Astrocyte (in vitro differentiated cells and primary cell): ENCODE data around the gene C2CD4A. TPM values are rescaled to one million over a fixed set of nuclear protein-coding genes. Genes with fewer than 3 reads are reported as not detected.
A peak's percentile ranks its signal among the peaks of the same experiment; 100 is the strongest.

ENCODE experiments used
- DNase-seq: peaks from one replicate; pipeline ENCODE4 v3.0.0-alpha.2; 2010; ENCODE audit warnings: low read depth
- FAIRE-seq: peaks from 2 replicates; lab custom pipeline; 2011; peaks lifted over from hg19 to GRCh38; lab: Jason Lieb, UNC
- H2AFZ ChIP-seq: 2 replicates; pipeline ENCODE4 v1.6.0; 2012; ENCODE audit warnings: low read depth, low read length, inconsistent platforms
- H3K27ac ChIP-seq: 2 replicates; pipeline ENCODE4 v1.5.1; 2011; ENCODE audit warnings: low read depth, low read length, inconsistent platforms
- H3K27me3 ChIP-seq: 2 replicates; pipeline ENCODE4 v1.6.0; 2011; ENCODE audit warnings: low read length, inconsistent platforms; ENCODE audit not compliant: insufficient read depth
- H3K36me3 ChIP-seq: 2 replicates; pipeline ENCODE4 v1.5.1; 2011; ENCODE audit warnings: low read length, inconsistent platforms; ENCODE audit not compliant: insufficient read depth
- H3K4me1 ChIP-seq: 2 replicates; pipeline ENCODE4 v1.5.1; 2011; ENCODE audit warnings: low read length, inconsistent platforms; ENCODE audit not compliant: insufficient read depth
- H3K4me2 ChIP-seq: 2 replicates; pipeline ENCODE4 v1.6.0; 2012; ENCODE audit warnings: low read length, inconsistent platforms
- H3K4me3 ChIP-seq: 2 replicates; pipeline ENCODE4 v1.5.1; 2011; ENCODE audit warnings: low read depth, mild to moderate bottlenecking, low read length, inconsistent platforms; ENCODE audit not compliant: insufficient read depth
- H3K79me2 ChIP-seq: 2 replicates; pipeline ENCODE4 v1.6.0; 2012; ENCODE audit warnings: mild to moderate bottlenecking, low read length, inconsistent platforms; ENCODE audit not compliant: insufficient read depth
- H3K9ac ChIP-seq: 2 replicates; pipeline ENCODE4 v1.6.0; 2012; ENCODE audit warnings: mild to moderate bottlenecking, low read length, inconsistent platforms
- H3K9me3 ChIP-seq: 2 replicates; pipeline ENCODE4 v1.5.1; 2012; ENCODE audit warnings: low read depth, mild to moderate bottlenecking, low read length, inconsistent platforms; ENCODE audit not compliant: insufficient read depth
- H4K20me1 ChIP-seq: 2 replicates; pipeline ENCODE4 v1.6.0; 2012; ENCODE audit warnings: low read length, inconsistent platforms; ENCODE audit not compliant: insufficient read depth
- H3K27ac Mint-ChIP-seq: one replicate; pipeline ENCODE4 v1.8.0; 2021; ENCODE audit warnings: mild to moderate bottlenecking, mixed read lengths; ENCODE audit not compliant: unreplicated experiment
- H3K27me3 Mint-ChIP-seq: one replicate; pipeline ENCODE4 v1.8.0; 2021; ENCODE audit warnings: low read depth, mixed read lengths; ENCODE audit not compliant: unreplicated experiment
- H3K36me3 Mint-ChIP-seq: one replicate; pipeline ENCODE4 v1.8.0; 2021; ENCODE audit warnings: low read depth, mixed read lengths; ENCODE audit not compliant: unreplicated experiment
- H3K4me1 Mint-ChIP-seq: one replicate; pipeline ENCODE4 v1.8.0; 2021; ENCODE audit warnings: low read depth, mixed read lengths; ENCODE audit not compliant: unreplicated experiment
- H3K4me3 Mint-ChIP-seq: one replicate; pipeline ENCODE4 v1.8.0; 2021; ENCODE audit warnings: mild to moderate bottlenecking, moderate library complexity, mixed read lengths; ENCODE audit not compliant: unreplicated experiment
- H3K9me3 Mint-ChIP-seq: one replicate; pipeline ENCODE4 v1.8.0; 2021; ENCODE audit warnings: mild to moderate bottlenecking, mixed read lengths; ENCODE audit not compliant: unreplicated experiment
- EZH2 ChIP-seq: IDR thresholded peaks from 2 replicates; pipeline ENCODE4 v1.6.1; 2012; ENCODE audit warnings: mild to moderate bottlenecking, low read length, inconsistent platforms; ENCODE audit not compliant: insufficient read depth
- total RNA-seq: library from RNA; stranded (reverse); gene quantifications from 2 replicates; pipeline ENCODE4 v1.2.1, GENCODE V29; 2021
- TF ChIP-seq, protein P1 (sequence below): IDR thresholded peaks from 2 replicates; pipeline ENCODE4 v1.5.1; 2011; ENCODE audit warnings: low read depth, mild to moderate bottlenecking, inconsistent platforms, low read length, moderate library complexity; ENCODE audit not compliant: insufficient read depth

Gene C2CD4A
- total RNA-seq, 1 donor from 2014 or later = not detected

DNA sequence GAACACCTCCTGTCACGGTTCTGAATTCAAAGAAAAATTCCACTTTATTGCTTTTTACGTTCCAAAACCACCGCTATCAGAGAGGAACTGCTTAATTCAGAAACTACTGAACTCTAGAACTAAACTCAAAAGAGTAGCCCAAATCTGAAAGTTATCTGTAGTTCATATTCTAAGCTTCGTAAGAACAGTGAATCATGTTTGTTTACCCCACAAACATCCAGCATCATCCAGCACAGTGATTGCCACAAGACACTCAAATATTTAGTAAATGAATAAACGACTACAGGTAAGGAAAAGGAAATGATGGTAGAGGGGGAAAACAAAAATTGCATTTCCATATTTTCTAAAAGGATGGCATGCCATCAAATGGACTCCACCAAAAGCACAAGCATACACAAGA, 38.9 kb upstream of the C2CD4A start:
- Mint-ChIP-seq H3K27ac (no peak overlapping the region), H3K9me3 (no peaks in the 10 kb centered on the region)

DNA sequence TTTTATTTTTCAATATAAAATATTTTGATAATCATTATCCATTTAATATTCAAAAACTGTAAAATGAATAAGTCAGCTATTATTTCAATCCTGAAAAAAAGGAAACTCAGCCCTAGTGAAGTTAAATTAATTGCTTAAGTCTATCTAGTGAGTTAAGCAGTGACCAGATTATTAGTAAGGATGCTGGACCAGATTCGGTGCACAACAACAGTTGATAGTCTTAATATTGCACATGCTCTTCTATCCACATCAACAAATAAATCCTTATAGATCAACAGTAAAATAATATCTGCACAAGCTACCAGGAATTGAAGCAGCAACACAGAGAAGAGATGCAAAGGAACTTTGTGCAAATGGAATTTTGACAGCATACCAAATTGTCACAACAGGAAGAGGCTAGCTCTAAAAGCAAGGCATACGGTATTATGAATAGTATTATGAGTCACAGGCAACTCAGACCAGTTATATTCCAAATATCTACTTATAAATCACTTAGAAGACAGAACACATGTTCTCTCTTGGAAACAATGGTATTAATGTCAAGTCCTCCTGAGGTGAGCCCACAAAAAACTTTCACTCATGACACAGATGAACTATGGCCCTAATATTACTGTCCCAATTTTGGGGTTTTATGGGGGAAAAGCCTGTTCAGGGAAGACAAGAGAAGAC, 31.4 kb upstream of the C2CD4A start:
- peaks cover 6% of the 10 kb centered on the region for H3K36me3 Mint-ChIP-seq
- H3K27ac Mint-ChIP-seq = no peak overlapping the region
- peak; percentile 75 for DNase-seq
- Histone ChIP-seq H3K27me3 (no peaks in the 10 kb centered on the region), H3K79me2 (no peaks in the 10 kb centered on the region), H3K36me3 (no peaks in the 10 kb centered on the region), H3K9me3 (no peaks in the 10 kb centered on the region), H2AFZ (peak overlapping the region; percentile 58), H3K4me1 (peaks cover 9% of the 10 kb centered on the region), H3K9ac (peak overlapping the region; percentile 36), H3K4me3 (no peak overlapping the region), H4K20me1 (no peaks in the 10 kb centered on the region), H3K4me2 (peak overlapping the region; percentile 73), H3K27ac (peak overlapping the region; percentile 49)
- H3K4me3 Mint-ChIP-seq = no peak overlapping the region
- H3K27me3 Mint-ChIP-seq = no peaks in the 10 kb centered on the region
- H3K4me1 Mint-ChIP-seq = peaks cover 8% of the 10 kb centered on the region
- FAIRE-seq = peak; percentile 55
- TF ChIP-seq, protein P1, sequence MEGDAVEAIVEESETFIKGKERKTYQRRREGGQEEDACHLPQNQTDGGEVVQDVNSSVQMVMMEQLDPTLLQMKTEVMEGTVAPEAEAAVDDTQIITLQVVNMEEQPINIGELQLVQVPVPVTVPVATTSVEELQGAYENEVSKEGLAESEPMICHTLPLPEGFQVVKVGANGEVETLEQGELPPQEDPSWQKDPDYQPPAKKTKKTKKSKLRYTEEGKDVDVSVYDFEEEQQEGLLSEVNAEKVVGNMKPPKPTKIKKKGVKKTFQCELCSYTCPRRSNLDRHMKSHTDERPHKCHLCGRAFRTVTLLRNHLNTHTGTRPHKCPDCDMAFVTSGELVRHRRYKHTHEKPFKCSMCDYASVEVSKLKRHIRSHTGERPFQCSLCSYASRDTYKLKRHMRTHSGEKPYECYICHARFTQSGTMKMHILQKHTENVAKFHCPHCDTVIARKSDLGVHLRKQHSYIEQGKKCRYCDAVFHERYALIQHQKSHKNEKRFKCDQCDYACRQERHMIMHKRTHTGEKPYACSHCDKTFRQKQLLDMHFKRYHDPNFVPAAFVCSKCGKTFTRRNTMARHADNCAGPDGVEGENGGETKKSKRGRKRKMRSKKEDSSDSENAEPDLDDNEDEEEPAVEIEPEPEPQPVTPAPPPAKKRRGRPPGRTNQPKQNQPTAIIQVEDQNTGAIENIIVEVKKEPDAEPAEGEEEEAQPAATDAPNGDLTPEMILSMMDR = no peak
- no peak for TF ChIP-seq EZH2
- H3K9me3 Mint-ChIP-seq = peaks cover 4% of the 10 kb centered on the region

More for the DNA sequence above, 38.9 kb upstream of the C2CD4A start:
- H3K4me3 ChIP-seq = no peak overlapping the region
- TF ChIP-seq EZH2 = no peak
- TF ChIP-seq, protein P1 = no peak
- no peak for FAIRE-seq
- Mint-ChIP-seq H3K27me3 (no peaks in the 10 kb centered on the region), H3K4me1 (no peaks in the 10 kb centered on the region), H3K4me3 (no peak overlapping the region), H3K36me3 (peaks cover 3% of the 10 kb centered on the region)
- H3K9me3 ChIP-seq = no peaks in the 10 kb centered on the region
- no peaks in the 10 kb centered on the region for H3K4me1 ChIP-seq
- H3K27ac ChIP-seq = no peak overlapping the region
- DNase-seq = no peak
- no peaks in the 10 kb centered on the region for H3K36me3 ChIP-seq
- no peaks in the 10 kb centered on the region for H3K79me2 ChIP-seq
- H2AFZ ChIP-seq = no peak overlapping the region
- H3K9ac ChIP-seq = no peak overlapping the region
- no peak overlapping the region for H3K4me2 ChIP-seq
- no peaks in the 10 kb centered on the region for H3K27me3 ChIP-seq
- no peaks in the 10 kb centered on the region for H4K20me1 ChIP-seq

DNA sequence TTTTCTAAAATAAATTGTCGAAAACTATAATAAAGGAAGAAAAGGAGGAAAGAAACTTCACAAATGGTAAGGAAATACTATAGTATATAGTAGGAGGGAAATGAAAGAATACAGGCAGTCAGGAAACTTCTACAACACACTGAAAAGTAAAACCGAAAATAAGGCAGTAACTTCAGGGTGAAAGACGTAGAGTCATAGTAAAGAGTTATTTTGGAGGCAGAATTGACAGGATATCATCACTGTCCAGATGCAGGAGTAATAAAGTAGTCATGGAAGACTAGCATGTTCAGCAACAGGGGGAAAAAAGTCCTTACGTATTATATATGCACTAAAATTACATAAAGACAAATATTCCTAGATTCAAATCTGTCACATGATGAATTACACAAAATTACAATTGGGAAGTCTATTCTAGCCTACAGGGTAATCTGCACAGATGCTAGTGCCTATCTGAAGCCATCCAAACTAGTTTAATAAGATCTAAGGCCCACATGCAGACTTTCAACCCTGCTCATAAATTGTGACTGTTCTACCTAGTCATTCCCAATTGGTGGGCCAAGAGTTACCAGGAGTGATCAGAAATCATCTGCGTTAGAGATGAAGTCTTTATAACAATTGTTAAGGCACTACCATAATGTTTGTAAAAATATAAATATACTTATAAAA, 20.6 kb upstream of the C2CD4A start:
- H3K9ac ChIP-seq = no peak overlapping the region
- no peak for FAIRE-seq
- no peak overlapping the region for H3K27ac ChIP-seq
- H2AFZ ChIP-seq = no peak overlapping the region
- Mint-ChIP-seq H3K27ac (no peak overlapping the region), H3K4me3 (no peak overlapping the region), H3K9me3 (no peaks in the 10 kb centered on the region), H3K27me3 (no peaks in the 10 kb centered on the region), H3K36me3 (no peaks in the 10 kb centered on the region), H3K4me1 (peaks cover 2% of the 10 kb centered on the region)
- DNase-seq = no peak
- H4K20me1 ChIP-seq = peaks cover 20% of the 10 kb centered on the region
- H3K9me3 ChIP-seq = no peaks in the 10 kb centered on the region
- peaks cover 26% of the 10 kb centered on the region for H3K79me2 ChIP-seq
- TF ChIP-seq EZH2 = no peak
- H3K4me3 ChIP-seq = no peak overlapping the region
- no peaks in the 10 kb centered on the region for H3K27me3 ChIP-seq
- H3K36me3 ChIP-seq = no peaks in the 10 kb centered on the region
- no peak overlapping the region for H3K4me2 ChIP-seq
- H3K4me1 ChIP-seq = no peaks in the 10 kb centered on the region
